ENCODE results near the gene CTNND2. TPM values are rescaled to one million over a fixed set of nuclear protein-coding genes. Genes with fewer than 3 reads are reported as not detected.

The CTNND2 gene
- total and polyA plus RNA-seq, 9 of the 15 experiments (the other 6 are each of a cell fraction or from before 2014, with no cell fraction given) = 0.03 to 0.35 TPM; not detected in 7

- no peak overlapping the region for H3K27ac ChIP-seq (ENCODE audit: extremely low read depth, low read depth, low read length)
- H3K27me3 ChIP-seq (ENCODE audit: control insufficient read depth in 2 of 2, insufficient read depth in 2 of 2, low read length in 2 of 2) = no peaks in the 10 kb centered on the region
- no peaks in the 10 kb centered on the region for H3K79me2 ChIP-seq (ENCODE audit: control insufficient read depth, insufficient read depth, low read length)
- in situ Hi-C loops (cut with MboI) (no loop called here), intact Hi-C loops (cut with micrococcal nuclease) (no loop called here)
- H4K20me1 ChIP-seq (replicated peaks; ENCODE audit: control insufficient read depth, insufficient read depth, low read length) = no peaks in the 10 kb centered on the region
- ChIA-PET POLR2A (interaction anchor here (1.2 kb wide), 1 partner anchor 10 kb away, joined by 3 read pairs; no protein-coding TSS in a partner anchor), CTCF (ENCODE audit: low intra/inter-chr PET ratio) (no interaction called here)
- H2AFZ ChIP-seq (ENCODE audit: low read depth, low read length) = no peak overlapping the region
- FAIRE-seq (no peak), DNase-seq (ENCODE audit: extremely low read depth in 1 of 4, low spot score in 3 of 4) (no peak), ATAC-seq (no peak)
- 0% methylated on average over 4 of the region's 4 CpGs for WGBS (ENCODE audit: insufficient coverage, low coverage, missing lambda C conversion rate)
- no TSS peak for BruUV-seq (replicated peaks)
- H3K9me1 ChIP-seq (ENCODE audit: control insufficient read depth, insufficient read depth, low read length) = no peaks in the 10 kb centered on the region
- H3K4me2 ChIP-seq (ENCODE audit: insufficient read depth, low read length) = no peak overlapping the region
- H3K36me3 ChIP-seq (ENCODE audit: control insufficient read depth, insufficient read depth, low read length) = no peaks in the 10 kb centered on the region
- no peaks in the 10 kb centered on the region for H3K9me3 ChIP-seq (replicated peaks; ENCODE audit: control insufficient read depth, insufficient read depth, low read depth, low read length)
- H3K9ac ChIP-seq (ENCODE audit: insufficient read depth in 1 of 2, low read depth in 2 of 2, low read length in 2 of 2) = no peak overlapping the region
- H3K4me1 ChIP-seq (replicated peaks in 1 of 2; ENCODE audit: control insufficient read depth in 2 of 2, insufficient read depth in 2 of 2, low read length in 2 of 2) = no peaks in the 10 kb centered on the region
- no peak overlapping the region for H3K4me3 ChIP-seq
- no peak for TF ChIP-seq DPF2 (IDR thresholded peaks at IDR 0.05)
- no peak for TF ChIP-seq GTF2B (IDR thresholded peaks at IDR 0.05; ENCODE audit: extremely low read depth, insufficient read length)
- no peak for TF ChIP-seq CAMTA2 (CRISPR knock-in tag; conservative IDR thresholded peaks at IDR 0.05)
- no peak for TF ChIP-seq NFYB (IDR thresholded peaks at IDR 0.05; ENCODE audit: extremely low read depth, insufficient read length)
- no peak for TF ChIP-seq PHB (CRISPR knock-in tag; IDR thresholded peaks at IDR 0.05)
- TF ChIP-seq KLF6 (CRISPR knock-in tag; IDR thresholded peaks at IDR 0.05; ENCODE audit: borderline replicate concordance) = no peak
- no peak for TF ChIP-seq SIX5 (IDR thresholded peaks at IDR 0.05; ENCODE audit: borderline replicate concordance in 1 of 2, insufficient read depth in 1 of 2, low read depth in 1 of 2, low read length in 2 of 2)
- no peak for TF ChIP-seq CSDE1 (IDR thresholded peaks at IDR 0.05)
- TF ChIP-seq GABPA (tag; conservative IDR thresholded peaks at IDR 0.05; ENCODE audit: low read depth) = no peak
- no peak for TF ChIP-seq TRIM28 (IDR thresholded peaks at IDR 0.05)
- no peak for TF ChIP-seq STAG1 (CRISPR knock-in tag; IDR thresholded peaks at IDR 0.05; ENCODE audit: borderline replicate concordance)
- no peak for TF ChIP-seq SMARCB1 (IDR thresholded peaks at IDR 0.05; ENCODE audit: insufficient read length, low read depth)
- TF ChIP-seq CBFA2T3 (IDR thresholded peaks at IDR 0.05) = no peak
- TF ChIP-seq ATF2 (CRISPR knock-in tag; IDR thresholded peaks at IDR 0.05) = no peak
Measured at GRCh38 chr5:11780641-11781345, 123.5 kb downstream of the CTNND2 start.

Measured in K562 (cell line).